Left lung (tissue), 10 donors: ENCODE results near the gene GHRH. TPM values are rescaled to one million over a fixed set of nuclear protein-coding genes. Genes with fewer than 3 reads are reported as not detected.
A peak's percentile ranks its signal among the peaks of the same experiment; 100 is the strongest.

Experiments
- ATAC-seq: fragments of 200-7000 bp; cut with Tn5 transposase; one replicate; pipeline ENCODE4 v1.9.1; 2020; ENCODE audit warnings: moderate library complexity
- DNase-seq, 4 donors: peaks; one replicate each; pipeline ENCODE4 v3.0.0-alpha.2; 2013 to 2020
- H3K27ac ChIP-seq, 2 donors: fragments of 200-600 bp; sonication (generic) in 1 of 2; one replicate each; pipeline versions ENCODE4 v1.5.0 to v1.8.0; 2020 to 2021
- H3K27me3 ChIP-seq, 2 donors: fragments of 200-600 bp; sonication (generic) in 1 of 2; one replicate each; pipeline versions ENCODE4 v1.5.0 to v1.8.0; 2020 to 2021
- H3K36me3 ChIP-seq, 2 donors: fragments of 200-600 bp; sonication (generic) in 1 of 2; one replicate each; pipeline versions ENCODE4 v1.5.0 to v1.8.0; 2020 to 2021
- H3K4me1 ChIP-seq, 2 donors: fragments of 200-600 bp; one replicate each; pipeline ENCODE4 v1.8.0; 2021
- H3K4me3 ChIP-seq, 2 donors: fragments of 200-600 bp; sonication (generic) in 1 of 2; one replicate each; pipeline versions ENCODE4 v1.5.0 to v1.8.0; 2020 to 2021; ENCODE audit warnings: mild to moderate bottlenecking in 1 of 2
- H3K9me3 ChIP-seq, 2 donors: fragments of 200-600 bp; sonication (generic) in 1 of 2; one replicate each; pipeline versions ENCODE4 v1.5.0 to v1.8.0; 2020 to 2021
- intact Hi-C, 2 donors: fragments of 100-400 bp; cut with DNase I; formaldehyde crosslinking; loops; one replicate each; pipeline versions ENCODE4 v1.11.2 to v1.14.2; 2022
- polyA plus RNA-seq, 6 donors: library from polyadenylated mRNA; unstranded; fragments of 120-200 nt; gene quantifications; one replicate each; pipeline ENCODE4 v1.2.1, GENCODE V29; 2013; ENCODE audit not compliant: insufficient read length in 6 of 6
- total RNA-seq, 2 donors: library from RNA; stranded (reverse); fragmentation: NEBNext Ultra II Directional; extraction: Animal tissue kit (Norgen Biotek cat#: 25700); gene quantifications; one replicate each; pipeline ENCODE4 v1.2.1, GENCODE V29; 2021
- TF ChIP-seq, protein P1 (sequence below), 2 donors: fragments of 200-600 bp; sonication (generic) in 1 of 2; IDR thresholded peaks; one replicate each; pipeline versions ENCODE4 v1.5.0 to v1.8.0; 2021; ENCODE audit warnings: antibody characterized with exemption in 2 of 2
- donor health status: DM: no; HTN: yes; CAD: no.
- donor health status: DM: no; HTN: no; CAD: no.

Gene GHRH
- total and polyA plus RNA-seq, 8 donors: not detected

GRCh38 chr20:37301558-37301957 lies 39.9 kb upstream of the GHRH start:
- TF ChIP-seq, protein P1, sequence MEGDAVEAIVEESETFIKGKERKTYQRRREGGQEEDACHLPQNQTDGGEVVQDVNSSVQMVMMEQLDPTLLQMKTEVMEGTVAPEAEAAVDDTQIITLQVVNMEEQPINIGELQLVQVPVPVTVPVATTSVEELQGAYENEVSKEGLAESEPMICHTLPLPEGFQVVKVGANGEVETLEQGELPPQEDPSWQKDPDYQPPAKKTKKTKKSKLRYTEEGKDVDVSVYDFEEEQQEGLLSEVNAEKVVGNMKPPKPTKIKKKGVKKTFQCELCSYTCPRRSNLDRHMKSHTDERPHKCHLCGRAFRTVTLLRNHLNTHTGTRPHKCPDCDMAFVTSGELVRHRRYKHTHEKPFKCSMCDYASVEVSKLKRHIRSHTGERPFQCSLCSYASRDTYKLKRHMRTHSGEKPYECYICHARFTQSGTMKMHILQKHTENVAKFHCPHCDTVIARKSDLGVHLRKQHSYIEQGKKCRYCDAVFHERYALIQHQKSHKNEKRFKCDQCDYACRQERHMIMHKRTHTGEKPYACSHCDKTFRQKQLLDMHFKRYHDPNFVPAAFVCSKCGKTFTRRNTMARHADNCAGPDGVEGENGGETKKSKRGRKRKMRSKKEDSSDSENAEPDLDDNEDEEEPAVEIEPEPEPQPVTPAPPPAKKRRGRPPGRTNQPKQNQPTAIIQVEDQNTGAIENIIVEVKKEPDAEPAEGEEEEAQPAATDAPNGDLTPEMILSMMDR (IDR thresholded peaks at IDR 0.05): no peak
- no peak for ATAC-seq
- H3K4me1 ChIP-seq: peaks cover 8 to 18% of the 10 kb centered on the region in 2 donors
- no peak for DNase-seq
- no peaks in the 10 kb centered on the region for H3K27me3 ChIP-seq
- no peak overlapping the region for H3K27ac ChIP-seq
- H3K4me3 ChIP-seq: no peak overlapping the region
- H3K9me3 ChIP-seq: no peaks in the 10 kb centered on the region
- intact Hi-C loops: no loop called here
- peaks cover 0 to 57% of the 10 kb centered on the region in 2 donors for H3K36me3 ChIP-seq

GRCh38 chr20:37301120-37301519 lies 39.5 kb upstream of the GHRH start:
- H3K9me3 ChIP-seq: no peaks in the 10 kb centered on the region
- no peaks in the 10 kb centered on the region for H3K27me3 ChIP-seq
- H3K36me3 ChIP-seq: peaks cover 0 to 53% of the 10 kb centered on the region in 2 donors
- TF ChIP-seq, protein P1 (IDR thresholded peaks at IDR 0.05): no peak
- intact Hi-C loops: no loop called here
- ATAC-seq (no peak), DNase-seq (no peak)
- H3K27ac ChIP-seq: no peak overlapping the region
- peaks cover 8 to 23% of the 10 kb centered on the region in 2 donors for H3K4me1 ChIP-seq
- no peak overlapping the region for H3K4me3 ChIP-seq

DNA sequence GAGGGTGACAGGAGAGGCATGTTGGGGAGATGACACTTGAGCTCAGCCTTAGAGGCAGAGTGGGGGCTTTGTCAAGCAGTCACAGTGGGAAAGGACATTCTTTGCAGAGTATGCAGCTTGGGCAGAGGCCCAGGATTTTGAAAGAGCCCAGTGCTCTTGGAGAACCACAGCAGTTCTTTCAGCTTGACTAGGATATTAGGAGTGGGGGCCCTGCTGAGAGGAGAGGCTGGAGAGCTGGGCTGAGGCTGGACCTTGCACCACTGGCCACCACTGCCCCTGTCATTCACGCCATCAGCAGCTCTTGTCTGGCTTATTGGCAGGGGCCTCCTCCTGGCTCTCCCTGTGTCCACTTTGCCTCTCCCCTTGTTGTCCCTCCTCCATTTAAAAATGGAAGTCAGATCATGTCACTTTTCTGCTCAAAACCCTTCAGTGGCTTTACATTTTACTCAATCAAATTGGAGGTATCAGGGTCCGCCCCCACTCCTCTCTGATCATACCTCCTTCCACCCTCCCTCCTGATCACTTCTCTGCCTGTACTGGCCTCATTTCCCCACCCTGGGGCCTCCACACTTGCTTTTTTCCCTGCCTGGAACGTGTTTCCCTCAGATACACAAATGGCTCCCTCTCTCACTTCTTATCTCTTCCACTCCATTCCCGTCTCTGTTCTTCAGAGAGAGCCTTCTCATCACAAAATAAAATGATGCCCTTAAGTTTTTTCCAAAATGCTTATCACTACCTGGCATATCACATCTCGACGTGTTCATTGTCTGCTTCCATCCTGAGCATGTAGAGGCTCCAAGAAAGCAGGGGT lies 38.3 kb upstream of the GHRH start:
- intact Hi-C loops: no loop called here
- Histone ChIP-seq H3K27me3 (no peaks in the 10 kb centered on the region), H3K4me3 (no peak overlapping the region), H3K9me3 (no peaks in the 10 kb centered on the region), H3K4me1 (peaks cover 12 to 35% of the 10 kb centered on the region in 2 donors), H3K36me3 (peaks cover 0 to 47% of the 10 kb centered on the region in 2 donors), H3K27ac (no peak overlapping the region)
- DNase-seq (no peak), ATAC-seq (peak; percentile 11)
- TF ChIP-seq, protein P1 (IDR thresholded peaks at IDR 0.05): no peak

- Histone ChIP-seq H3K27me3 (no peaks in the 10 kb centered on the region), H3K4me3 (no peak overlapping the region), H3K27ac (no peak overlapping the region), H3K36me3 (peaks cover 0 to 41% of the 10 kb centered on the region in 2 donors), H3K4me1 (peaks cover 16 to 50% of the 10 kb centered on the region in 2 donors), H3K9me3 (no peaks in the 10 kb centered on the region)
- intact Hi-C loops: no loop called here
- no peak for DNase-seq
- TF ChIP-seq, protein P1 (IDR thresholded peaks at IDR 0.05): no peak
- ATAC-seq: no peak
Measured at GRCh38 chr20:37298190-37298939, 36.8 kb upstream of the GHRH start.
